HepG2 (cell line): ENCODE data around the gene SERPINE2. TPM values are rescaled to one million over a fixed set of nuclear protein-coding genes. Genes with fewer than 3 reads are reported as not detected.

ENCODE experiments used
- ATF1 ChIP-seq: IDR thresholded peaks from 2 replicates; pipeline ENCODE4 v1.6.1; 2016; ENCODE audit warnings: mild to moderate bottlenecking, control low read depth
- BHLHE40 ChIP-seq: IDR thresholded peaks from 2 replicates; pipeline ENCODE4 v1.6.1; 2011; ENCODE audit warnings: low read length, improper control_type of control experiment
- BORCS8-MEF2B ChIP-seq: sonication (generic); formaldehyde crosslinking; IDR thresholded peaks from 2 replicates; pipeline ENCODE4 v1.8.0; 2022; ENCODE audit warnings: mild to moderate bottlenecking, missing genetic modification reagents
- CENPBD1 ChIP-seq: sonication (generic); formaldehyde crosslinking; IDR thresholded peaks from 2 replicates; pipeline ENCODE4 v1.8.0; 2022; ENCODE audit warnings: missing genetic modification reagents, low read depth, mild to moderate bottlenecking, borderline replicate concordance
- FOXK2 ChIP-seq: fragments of 450-650 bp; IDR thresholded peaks from 2 replicates; pipeline ENCODE4 v1.6.1; 2016
- HNF4G ChIP-seq, 2 experiments: sonication (generic) in 1 of 2; formaldehyde crosslinking in 1 of 2; IDR thresholded peaks; 2 replicates each; pipeline versions ENCODE4 v1.4.0 to v1.6.1; 2011 to 2020; ENCODE audit warnings: borderline replicate concordance in 2 of 2, low read depth in 2 of 2, mild to moderate bottlenecking in 2 of 2, low read length in 1 of 2, missing genetic modification reagents in 1 of 2, moderate library complexity in 1 of 2
- KLF16 ChIP-seq, 2 experiments: sonication (generic) in 1 of 2; formaldehyde crosslinking in 1 of 2; IDR thresholded peaks; 2 replicates each; pipeline versions ENCODE4 v1.6.1 to v1.8.0; 2016 to 2023; ENCODE audit warnings: missing genetic modification reagents in 2 of 2, missing compliant biosample characterization in 1 of 2
- NFKB2 ChIP-seq: sonication (generic); formaldehyde crosslinking; IDR thresholded peaks from 2 replicates; pipeline ENCODE4 v1.4.0; 2020; ENCODE audit warnings: missing genetic modification reagents, borderline replicate concordance
- PRDM4 ChIP-seq: sonication (generic); formaldehyde crosslinking; IDR thresholded peaks from 2 replicates; pipeline ENCODE4 v1.9.0; 2021; ENCODE audit warnings: missing genetic modification reagents, borderline replicate concordance
- RARA ChIP-seq: IDR thresholded peaks from 2 replicates; pipeline ENCODE4 v1.6.1; 2016; ENCODE audit warnings: missing genetic modification reagents, missing compliant biosample characterization
- SSRP1 ChIP-seq: IDR thresholded peaks from 2 replicates; pipeline ENCODE4 v1.6.1; 2016; ENCODE audit warnings: control low read depth
- ZBTB43 ChIP-seq: sonication (generic); formaldehyde crosslinking; conservative IDR thresholded peaks from 2 replicates; pipeline ENCODE4 v1.4.0; 2020; ENCODE audit warnings: missing genetic modification reagents
- ZNF350 ChIP-seq: sonication (generic); formaldehyde crosslinking; IDR thresholded peaks from 2 replicates; pipeline ENCODE4 v1.4.0; 2020; ENCODE audit warnings: mild to moderate bottlenecking, low read depth, missing genetic modification reagents, borderline replicate concordance
- ZNF44 ChIP-seq: sonication (generic); formaldehyde crosslinking; IDR thresholded peaks from 2 replicates; pipeline ENCODE4 v1.5.1; 2020; ENCODE audit warnings: mild to moderate bottlenecking, missing genetic modification reagents
- ZNF569 ChIP-seq: sonication (generic); formaldehyde crosslinking; IDR thresholded peaks from 2 replicates; pipeline ENCODE4 v1.5.0; 2020; ENCODE audit warnings: mild to moderate bottlenecking, missing genetic modification reagents, moderate library complexity, borderline replicate concordance
- ZNF577 ChIP-seq: sonication (generic); formaldehyde crosslinking; IDR thresholded peaks from 2 replicates; pipeline ENCODE4 v1.4.0; 2020; ENCODE audit warnings: mild to moderate bottlenecking, low read depth, missing genetic modification reagents, borderline replicate concordance
- ZNF772 ChIP-seq: sonication (generic); formaldehyde crosslinking; IDR thresholded peaks from 2 replicates; pipeline ENCODE4 v1.5.0; 2020; ENCODE audit warnings: mild to moderate bottlenecking, missing genetic modification reagents
- ZSCAN20 ChIP-seq: sonication (generic); formaldehyde crosslinking; IDR thresholded peaks from 2 replicates; pipeline ENCODE4 v1.4.0; 2020; ENCODE audit warnings: missing genetic modification reagents, mild to moderate bottlenecking, borderline replicate concordance
- polyA plus RNA-seq, 8 experiments: library from polyadenylated mRNA; depleted of rRNA in 3 of 8; stranded (reverse) in 7 of 8; unstranded in 1 of 8; fragments of >200 nt; fragmentation: Illumina TruSeq in 4 of 8; extraction: Trizol in 4 of 8; gene quantifications; 2 replicates each; pipeline versions ENCODE4 v1.2.1 to v1.2.3, GENCODE V29; 2011 to 2016; ENCODE audit warnings: low read depth in 4 of 8, missing spikeins in 1 of 8, mixed read lengths in 1 of 8; ENCODE audit not compliant: insufficient read depth in 1 of 8
- total RNA-seq, 5 experiments: library from RNA; depleted of rRNA; stranded (reverse); fragments of >200 nt; fragmentation: Illumina TruSeq; extraction: Trizol; gene quantifications; 2 replicates each; pipeline ENCODE4 v1.2.3, GENCODE V29; 2016; ENCODE audit warnings: low read depth in 1 of 5
- TF ChIP-seq, protein P1 (sequence below): IDR thresholded peaks from 2 replicates; pipeline ENCODE4 v1.6.1; 2016; ENCODE audit warnings: mild to moderate bottlenecking
- TF ChIP-seq, protein P2 (sequence below): sonication (generic); formaldehyde crosslinking; IDR thresholded peaks from 2 replicates; pipeline ENCODE4 v1.8.1; 2023; ENCODE audit warnings: mild to moderate bottlenecking, missing genetic modification reagents

SERPINE2 gene
- total and polyA plus RNA-seq, 2 of the 13 experiments (the other 11 are each of a cell fraction or from before 2014, with no cell fraction given), result 7.9 to 18.1 TPM

DNA sequence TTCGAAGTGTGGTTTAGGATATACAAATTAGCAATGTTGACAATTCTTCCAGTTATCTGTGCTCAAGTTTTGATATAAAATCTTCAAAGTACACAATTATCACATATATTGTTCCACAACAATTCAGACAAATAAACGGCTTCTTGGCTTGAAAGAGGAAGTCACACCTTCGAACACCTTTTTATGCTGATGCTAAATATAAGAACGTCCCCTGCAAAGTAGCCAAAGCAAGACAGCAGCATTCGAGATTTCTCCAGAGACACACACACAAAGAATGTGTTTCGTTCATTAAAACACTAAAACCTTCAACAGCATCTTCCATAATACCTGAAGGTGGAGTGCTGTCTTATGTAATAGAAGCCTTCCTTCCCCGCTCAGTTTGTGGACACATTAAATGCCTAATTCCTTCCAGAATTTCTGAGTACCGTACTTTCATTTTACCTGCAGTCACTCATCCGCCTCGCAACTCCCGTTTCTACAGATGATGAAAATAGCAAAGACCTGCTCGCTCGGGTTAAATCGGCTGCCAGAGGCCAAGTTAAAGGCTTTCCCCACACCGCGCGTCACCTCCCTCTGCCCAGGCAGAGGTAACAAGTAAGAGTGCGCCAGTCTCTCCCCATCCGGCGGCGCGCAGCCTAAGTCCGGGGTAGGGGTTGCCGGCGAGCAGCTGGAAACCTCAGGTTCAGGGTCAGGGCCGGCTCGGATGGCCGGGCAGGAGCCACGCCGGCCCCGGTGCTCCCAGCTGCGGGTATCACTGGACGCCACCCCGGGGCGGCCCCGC lies 847 bp downstream of the SERPINE2 start (continued):
- TF ChIP-seq ZNF569 (no peak), ZBTB43 (CRISPR knock-in tag) (0 out of 2 replicates have a peak, but pooled peaks have one; percentile 29), HNF4G (IDR thresholded peaks at IDR 0.05; ENCODE audit: borderline replicate concordance, low read depth, low read length) (no peak), HNF4G (CRISPR knock-in tag; IDR thresholded peaks at IDR 0.05; ENCODE audit: borderline replicate concordance, low read depth) (no peak), ZSCAN20 (CRISPR knock-in tag) (0 out of 2 replicates have a peak, but pooled peaks have one; percentile 30), PRDM4 (CRISPR knock-in tag) (no peak), BHLHE40 (no peak), ZNF577 (CRISPR knock-in tag) (no peak), CENPBD1 (CRISPR knock-in tag) (no peak), RARA (peak; percentile 26; the same call in 1 of the 2 replicates), FOXK2 (no peak), ZNF44 (no peak), ZNF772 (CRISPR knock-in tag) (no peak), KLF16 (CRISPR knock-in tag; IDR thresholded peaks at IDR 0.05) (peak in 1 of 2 experiments; percentile 25; a peak in 1 of 4 replicates), BORCS8-MEF2B (CRISPR knock-in tag) (no peak), ZNF350 (0 out of 2 replicates have a peak, but pooled peaks have one; percentile 30), SSRP1 (no peak), NFKB2 (peak; percentile 36; the same call in 1 of the 2 replicates), ATF1 (no peak)
- TF ChIP-seq, protein P1, sequence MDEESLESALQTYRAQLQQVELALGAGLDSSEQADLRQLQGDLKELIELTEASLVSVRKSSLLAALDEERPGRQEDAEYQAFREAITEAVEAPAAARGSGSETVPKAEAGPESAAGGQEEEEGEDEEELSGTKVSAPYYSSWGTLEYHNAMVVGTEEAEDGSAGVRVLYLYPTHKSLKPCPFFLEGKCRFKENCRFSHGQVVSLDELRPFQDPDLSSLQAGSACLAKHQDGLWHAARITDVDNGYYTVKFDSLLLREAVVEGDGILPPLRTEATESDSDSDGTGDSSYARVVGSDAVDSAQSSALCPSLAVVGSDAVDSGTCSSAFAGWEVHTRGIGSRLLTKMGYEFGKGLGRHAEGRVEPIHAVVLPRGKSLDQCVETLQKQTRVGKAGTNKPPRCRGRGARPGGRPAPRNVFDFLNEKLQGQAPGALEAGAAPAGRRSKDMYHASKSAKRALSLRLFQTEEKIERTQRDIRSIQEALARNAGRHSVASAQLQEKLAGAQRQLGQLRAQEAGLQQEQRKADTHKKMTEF (CRISPR knock-in tag), result 0 out of 2 replicates have a peak, but pooled peaks have one; percentile 25
- TF ChIP-seq, protein P2, sequence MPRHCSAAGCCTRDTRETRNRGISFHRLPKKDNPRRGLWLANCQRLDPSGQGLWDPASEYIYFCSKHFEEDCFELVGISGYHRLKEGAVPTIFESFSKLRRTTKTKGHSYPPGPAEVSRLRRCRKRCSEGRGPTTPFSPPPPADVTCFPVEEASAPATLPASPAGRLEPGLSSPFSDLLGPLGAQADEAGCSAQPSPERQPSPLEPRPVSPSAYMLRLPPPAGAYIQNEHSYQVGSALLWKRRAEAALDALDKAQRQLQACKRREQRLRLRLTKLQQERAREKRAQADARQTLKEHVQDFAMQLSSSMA (CRISPR knock-in tag), result 0 out of 2 replicates have a peak, but pooled peaks have one; percentile 63
